Measurements from ENCODE around the gene CUL4A.

DNA sequence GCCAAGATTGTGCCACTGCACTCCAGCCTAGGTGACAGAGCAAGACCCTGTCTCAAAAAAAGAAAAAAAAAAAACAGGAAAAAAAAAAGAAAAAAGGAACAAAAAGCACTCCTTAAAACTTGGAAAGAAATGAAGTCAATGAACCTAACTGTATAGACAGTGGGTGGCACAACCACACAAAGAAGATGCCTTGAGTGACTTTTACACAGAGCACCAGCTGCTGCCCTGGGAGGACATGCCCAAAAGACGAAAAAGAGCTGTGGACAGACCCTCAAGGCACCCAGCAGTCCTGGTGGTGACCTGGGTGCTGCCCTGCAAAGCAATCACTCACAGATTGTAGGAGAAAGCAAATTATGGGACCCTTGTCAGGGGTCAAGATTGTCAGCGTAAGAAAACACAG lies 81.7 kb downstream of the CUL4A start:
- TF ChIP-seq, protein P1, sequence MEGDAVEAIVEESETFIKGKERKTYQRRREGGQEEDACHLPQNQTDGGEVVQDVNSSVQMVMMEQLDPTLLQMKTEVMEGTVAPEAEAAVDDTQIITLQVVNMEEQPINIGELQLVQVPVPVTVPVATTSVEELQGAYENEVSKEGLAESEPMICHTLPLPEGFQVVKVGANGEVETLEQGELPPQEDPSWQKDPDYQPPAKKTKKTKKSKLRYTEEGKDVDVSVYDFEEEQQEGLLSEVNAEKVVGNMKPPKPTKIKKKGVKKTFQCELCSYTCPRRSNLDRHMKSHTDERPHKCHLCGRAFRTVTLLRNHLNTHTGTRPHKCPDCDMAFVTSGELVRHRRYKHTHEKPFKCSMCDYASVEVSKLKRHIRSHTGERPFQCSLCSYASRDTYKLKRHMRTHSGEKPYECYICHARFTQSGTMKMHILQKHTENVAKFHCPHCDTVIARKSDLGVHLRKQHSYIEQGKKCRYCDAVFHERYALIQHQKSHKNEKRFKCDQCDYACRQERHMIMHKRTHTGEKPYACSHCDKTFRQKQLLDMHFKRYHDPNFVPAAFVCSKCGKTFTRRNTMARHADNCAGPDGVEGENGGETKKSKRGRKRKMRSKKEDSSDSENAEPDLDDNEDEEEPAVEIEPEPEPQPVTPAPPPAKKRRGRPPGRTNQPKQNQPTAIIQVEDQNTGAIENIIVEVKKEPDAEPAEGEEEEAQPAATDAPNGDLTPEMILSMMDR (conservative IDR thresholded peaks at IDR 0.05; ENCODE audit: low read length) = no peak
- TF ChIP-seq EZH2phosphoT487 (IDR thresholded peaks at IDR 0.05; ENCODE audit: borderline replicate concordance) = no peak
